Eye (tissue), 1 donor: Measurements from ENCODE around the gene OR52I2.

Source experiments
- DNase-seq: peaks from one replicate; pipeline ENCODE4 v3.0.0-alpha.2; 2015

OR52I2 gene

DNA sequence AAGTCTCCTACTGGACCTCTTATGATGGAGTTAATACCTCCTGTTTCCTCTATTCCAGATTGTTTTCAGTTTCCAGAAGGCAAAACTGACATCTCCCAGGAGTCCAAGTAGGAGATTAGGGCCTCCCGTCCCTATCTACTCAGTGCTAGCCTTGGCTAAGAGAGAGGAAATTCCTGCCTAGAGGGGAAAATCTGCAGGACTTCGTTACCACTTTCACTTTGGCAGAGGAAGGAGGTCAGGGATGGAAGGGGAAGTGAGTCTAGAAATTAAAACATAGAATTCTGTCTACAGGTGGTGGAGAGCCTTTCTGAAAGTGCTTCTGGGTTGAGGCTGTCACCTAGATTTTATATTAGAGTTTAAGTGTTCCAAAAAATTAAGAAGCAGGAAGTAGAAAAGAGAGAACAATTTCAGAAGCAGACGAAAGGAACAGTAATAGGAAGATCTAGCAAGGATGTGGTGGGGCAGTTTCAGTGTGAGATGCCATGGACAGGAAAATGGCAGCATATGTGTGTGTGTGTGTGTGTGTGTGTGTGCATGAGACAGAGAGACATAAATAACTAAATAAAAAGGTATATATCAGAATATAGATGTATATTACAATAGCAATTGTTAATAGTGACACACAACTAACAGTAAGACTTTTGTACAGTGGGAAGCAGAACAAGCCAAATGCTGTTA is 28.9 kb downstream of the OR52I2 start:
- DNase-seq: no peak

- DNase-seq: no peak
Measured at GRCh38 chr11:4611986-4612385, 30.4 kb downstream of the OR52I2 start.

- no peak for DNase-seq
Measured at GRCh38 chr11:4615856-4616444, 34.4 kb downstream of the OR52I2 start.

DNA sequence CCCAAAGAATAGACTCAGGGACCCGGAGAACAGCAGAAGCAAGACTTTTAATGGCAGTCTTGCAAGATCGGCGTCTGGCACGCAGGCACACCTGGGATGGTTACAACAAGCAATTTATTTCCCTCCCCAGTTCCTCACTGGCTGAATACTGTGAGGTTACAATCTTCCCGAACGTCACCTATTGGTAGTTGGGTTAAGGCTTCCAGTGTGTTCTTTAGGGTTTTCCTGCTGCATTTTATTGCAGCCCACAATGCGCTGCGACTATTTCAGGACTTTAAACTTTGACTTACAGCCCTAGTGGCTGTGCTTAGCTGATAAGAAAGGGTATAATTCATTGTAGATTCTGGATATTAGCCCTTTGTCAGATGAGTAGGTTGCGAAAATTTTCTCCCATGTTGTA is 38.0 kb downstream of the OR52I2 start:
- no peak for DNase-seq

DNA sequence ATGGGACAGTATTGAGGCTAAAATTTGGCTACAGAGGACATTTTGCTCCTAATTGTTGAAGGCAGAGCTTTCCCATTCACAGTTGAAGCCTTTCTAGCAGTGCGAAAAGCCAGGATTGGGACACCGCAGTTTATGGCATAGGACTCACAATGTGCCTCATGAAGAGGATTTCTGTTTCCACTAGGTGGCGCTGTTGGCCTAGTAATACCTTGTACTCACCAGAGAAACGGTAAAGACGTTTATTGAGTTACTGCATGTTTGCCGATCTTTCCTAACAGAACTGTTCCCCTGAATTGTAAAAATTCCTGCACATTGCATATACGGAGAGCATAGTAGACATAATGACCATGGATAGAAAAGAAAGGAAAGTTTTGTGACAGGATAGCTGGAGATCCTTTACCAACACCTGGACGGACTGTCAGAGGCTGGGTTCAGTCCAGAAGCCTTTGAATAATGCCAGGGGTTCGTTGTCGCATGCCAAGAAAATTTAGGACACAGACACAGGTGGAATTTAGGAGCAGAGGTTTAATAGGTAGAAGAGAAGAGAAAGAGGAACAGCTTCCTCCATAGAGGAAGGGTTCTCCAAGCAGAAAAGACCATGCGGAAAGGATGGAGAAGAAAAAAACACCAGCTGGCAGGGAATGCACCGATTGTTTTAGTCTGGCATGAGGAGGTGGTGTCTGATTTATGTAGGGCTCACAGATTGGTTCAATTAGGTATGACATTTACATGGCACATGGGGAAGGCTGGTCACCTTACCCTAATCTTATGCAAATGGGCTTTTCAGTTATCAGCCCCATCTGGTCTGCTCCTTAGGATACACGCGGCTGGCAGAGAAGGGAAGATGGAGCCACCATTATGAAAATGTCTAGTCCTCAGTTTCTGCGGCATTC is 44.9 kb downstream of the OR52I2 start:
- peak; percentile 90 for DNase-seq

GRCh38 chr11:4636136-4636535 is 54.6 kb downstream of the OR52I2 start:
- no peak for DNase-seq

- DNase-seq: peak; percentile 90
Measured at GRCh38 chr11:4636962-4637661, 55.6 kb downstream of the OR52I2 start, which contains the start of gene OR51D1. TSS of gene OR51D1 (plus strand) at chr11:4637477. CDS start at chr11:4639791, 2,314 bp downstream.

- DNase-seq: no peak
Measured at GRCh38 chr11:4637662-4638047, 56.1 kb downstream of the OR52I2 start.

- DNase-seq: no peak
Measured at GRCh38 chr11:4639931-4640330, 58.4 kb downstream of the OR52I2 start.

- DNase-seq: no peak
Measured at GRCh38 chr11:4641501-4641900, 60.0 kb downstream of the OR52I2 start.

DNA sequence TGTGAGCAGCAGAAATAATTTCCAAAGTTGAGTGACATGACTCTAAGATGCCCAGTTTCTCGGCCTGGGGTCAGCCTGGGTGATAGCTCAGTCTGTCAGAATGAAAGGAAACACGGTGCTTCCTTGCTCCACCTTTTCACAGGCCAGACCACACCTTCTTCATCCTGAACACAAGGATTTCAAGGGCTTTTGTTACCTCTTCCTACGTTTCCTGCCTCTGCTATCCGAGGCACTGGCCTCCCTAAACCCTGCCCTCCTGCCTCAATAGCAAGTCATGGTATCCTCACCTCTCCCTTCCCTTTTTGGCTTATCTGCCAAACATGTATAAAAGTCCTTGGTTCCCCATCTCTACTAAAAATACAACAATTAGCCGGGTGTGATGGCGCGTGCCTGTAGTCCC is 60.5 kb downstream of the OR52I2 start:
- DNase-seq: no peak
